Keratinocyte (primary cell): ENCODE measurements around the gene BCL2L12. TPM values are rescaled to one million over a fixed set of nuclear protein-coding genes. Genes with fewer than 3 reads are reported as not detected.

Source experiments
- DNase-seq: peaks from one replicate; pipeline ENCODE4 v3.0.0-alpha.2; 2011; ENCODE audit warnings: low read depth, missing footprints, low spot score
- FAIRE-seq: peaks from 2 replicates; lab custom pipeline; 2011; peaks lifted over from hg19 to GRCh38; lab: Jason Lieb, UNC
- H2AFZ ChIP-seq: 2 replicates; pipeline ENCODE4 v1.6.0; 2012; ENCODE audit warnings: low read length, control low read depth, inconsistent platforms; ENCODE audit not compliant: control insufficient read depth
- H3K27ac ChIP-seq: 2 replicates; pipeline ENCODE4 v1.5.1; 2011; ENCODE audit warnings: low read length; ENCODE audit not compliant: control insufficient read depth, insufficient read depth
- H3K27me3 ChIP-seq: 3 replicates; pipeline ENCODE4 v1.6.0; 2011; ENCODE audit warnings: low read length; ENCODE audit not compliant: control insufficient read depth, insufficient read depth; ENCODE audit errors: extremely low read depth
- H3K36me3 ChIP-seq, 2 experiments: 2 replicates in 1 of 2; 3 replicates in 1 of 2; pipeline ENCODE4 v1.5.1; 2011; ENCODE audit warnings: low read length in 2 of 2, mild to moderate bottlenecking in 1 of 2; ENCODE audit not compliant: control insufficient read depth in 2 of 2, insufficient read depth in 2 of 2; ENCODE audit errors: extremely low read depth in 1 of 2
- H3K4me1 ChIP-seq: 3 replicates; pipeline ENCODE4 v1.5.1; 2011; ENCODE audit warnings: low read length; ENCODE audit not compliant: control insufficient read depth, insufficient read depth; ENCODE audit errors: extremely low read depth
- H3K4me2 ChIP-seq: 3 replicates; pipeline ENCODE4 v1.6.0; 2011; ENCODE audit warnings: low read depth, low read length; ENCODE audit not compliant: control insufficient read depth, insufficient read depth; ENCODE audit errors: extremely low read depth
- H3K4me3 ChIP-seq, 3 experiments: fragments of 200-600 bp in 1 of 3; sonication (generic) in 1 of 3; 2 replicates in 2 of 3; 3 replicates in 1 of 3; pipeline ENCODE4 v1.5.1; 2011 to 2016; ENCODE audit warnings: low read length in 3 of 3, mild to moderate bottlenecking in 3 of 3, control low read depth in 2 of 3, inconsistent platforms in 1 of 3, low read depth in 1 of 3, mixed read lengths in 1 of 3, mixed run types in 1 of 3, moderate library complexity in 1 of 3; ENCODE audit not compliant: control insufficient read depth in 2 of 3, insufficient read depth in 2 of 3; ENCODE audit errors: extremely low read depth in 1 of 3
- H3K79me2 ChIP-seq: 2 replicates; pipeline ENCODE4 v1.6.0; 2012; ENCODE audit warnings: low read length; ENCODE audit not compliant: control insufficient read depth, insufficient read depth
- H3K9ac ChIP-seq: 3 replicates; pipeline ENCODE4 v1.6.0; 2011; ENCODE audit warnings: low read length; ENCODE audit not compliant: control insufficient read depth, insufficient read depth; ENCODE audit errors: extremely low read depth
- H3K9me1 ChIP-seq: 3 replicates; pipeline ENCODE4 v1.6.0; 2011; ENCODE audit warnings: low read length; ENCODE audit not compliant: control insufficient read depth, insufficient read depth; ENCODE audit errors: extremely low read depth
- H3K9me3 ChIP-seq: 2 replicates; pipeline ENCODE4 v1.5.1; 2012; ENCODE audit warnings: low read depth, low read length; ENCODE audit not compliant: control insufficient read depth
- H4K20me1 ChIP-seq: 3 replicates; pipeline ENCODE4 v1.6.0; 2011; ENCODE audit warnings: low read length; ENCODE audit not compliant: control insufficient read depth, insufficient read depth; ENCODE audit errors: extremely low read depth
- CTCF ChIP-seq, 3 experiments: IDR thresholded peaks in 1 of 3; conservative IDR thresholded peaks in 1 of 3; optimal IDR thresholded peaks in 1 of 3; 2 replicates in 2 of 3; 3 replicates in 1 of 3; pipeline versions ENCODE3 to v1.5.1; 2011; ENCODE audit warnings: low read length in 3 of 3, mild to moderate bottlenecking in 3 of 3, moderate library complexity in 2 of 3, control low read depth in 1 of 3, inconsistent platforms in 1 of 3; ENCODE audit not compliant: insufficient read depth in 2 of 3; ENCODE audit errors: extremely low read depth in 1 of 3
- EZH2 ChIP-seq: IDR thresholded peaks from one replicate; pipeline ENCODE4 v1.6.1; 2012; ENCODE audit warnings: inconsistent platforms, mild to moderate bottlenecking, low read length, moderate library complexity
- dilution Hi-C: fragments of 300-500 bp; cut with MboI; formaldehyde crosslinking; loops from one replicate; pipeline ENCODE4 v1.7.0; 2020; ENCODE audit warnings: low sequenced_read_pairs; ENCODE audit not compliant: extremely low pct_ligation_motif_present
- polyA plus RNA-seq, 5 experiments: library from polyadenylated mRNA; depleted of rRNA in 3 of 5; stranded (reverse) in 3 of 5; stranded (forward) in 1 of 5; unstranded in 1 of 5; fragments of >200 nt; gene quantifications; 1 replicate in 1 of 5; 2 replicates in 3 of 5; 3 replicates in 1 of 5; pipeline versions ENCODE4 v1.2.1 to v1.2.3, GENCODE V29; 2011 to 2012; ENCODE audit warnings: missing spikeins in 2 of 5, low read depth in 1 of 5, low replicate concordance in 1 of 5

BCL2L12 gene
- polyA plus RNA-seq, 1 donor (not counting 4 experiments of a cell fraction or from before 2014, with no cell fraction given) = 14.8 TPM

GRCh38 chr19:49637821-49638738, 27.7 kb upstream of the BCL2L12 start:
- DNase-seq (no peak), FAIRE-seq (no peak)
- H3K9ac ChIP-seq = peak overlapping the region; percentile 89
- TF ChIP-seq CTCF (optimal IDR thresholded peaks at IDR 0.05 in 1 of 3, IDR thresholded peaks at IDR 0.05 in 1 of 3, conservative IDR thresholded peaks at IDR 0.05 in 1 of 3; ENCODE audit: extremely low read depth in 1 of 3, insufficient read depth in 2 of 3, low read length in 3 of 3) = no peak
- no peak for TF ChIP-seq EZH2
- peak overlapping the region; percentile 81 for H3K4me2 ChIP-seq
- peaks cover 31% of the 10 kb centered on the region for H3K79me2 ChIP-seq
- peak overlapping the region; percentile 78 for H3K27ac ChIP-seq
- no peak overlapping the region for H2AFZ ChIP-seq
- dilution Hi-C loops = no loop called here
- H3K36me3 ChIP-seq = peaks cover 14% of the 10 kb centered on the region in 2 experiments
- H3K27me3 ChIP-seq = no peaks in the 10 kb centered on the region
- no peaks in the 10 kb centered on the region for H3K9me1 ChIP-seq
- H3K4me1 ChIP-seq = peaks cover 15% of the 10 kb centered on the region
- no peaks in the 10 kb centered on the region for H3K9me3 ChIP-seq
- peak overlapping the region; percentile 65 to 93 (median 71) for H3K4me3 ChIP-seq
- H4K20me1 ChIP-seq = no peaks in the 10 kb centered on the region

- DNase-seq (no peak), FAIRE-seq (no peak)
- Histone ChIP-seq H3K9ac (peak overlapping the region; percentile 89), H4K20me1 (no peaks in the 10 kb centered on the region), H3K27ac (peak overlapping the region; percentile 78), H3K36me3 (peaks cover 14% of the 10 kb centered on the region in 2 experiments), H3K4me3 (peak overlapping the region; percentile 71 to 93 (median 90)), H3K9me3 (no peaks in the 10 kb centered on the region), H2AFZ (no peak overlapping the region), H3K79me2 (peaks cover 46% of the 10 kb centered on the region), H3K27me3 (no peaks in the 10 kb centered on the region), H3K4me1 (peaks cover 24% of the 10 kb centered on the region), H3K9me1 (no peaks in the 10 kb centered on the region), H3K4me2 (peak overlapping the region; percentile 81)
- dilution Hi-C loops = no loop called here
- TF ChIP-seq EZH2 (no peak), CTCF (optimal IDR thresholded peaks at IDR 0.05 in 1 of 3, IDR thresholded peaks at IDR 0.05 in 1 of 3, conservative IDR thresholded peaks at IDR 0.05 in 1 of 3; ENCODE audit: extremely low read depth in 1 of 3, insufficient read depth in 2 of 3, low read length in 3 of 3) (no peak)
Measured at GRCh38 chr19:49639401-49640112, 26.2 kb upstream of the BCL2L12 start.
